HL-60 (cell line): Measurements from ENCODE around the gene ZNF518B.

Experiments used
- CTCF ChIP-seq: IDR thresholded peaks from one replicate; pipeline ENCODE4 v1.5.1; 2011; ENCODE audit warnings: low read length, control low read depth, inconsistent platforms; ENCODE audit not compliant: insufficient read depth
- GABPA ChIP-seq: IDR thresholded peaks from 2 replicates; pipeline ENCODE4 v1.6.1; 2012; ENCODE audit warnings: low read depth
- POLR2AphosphoS5 ChIP-seq: IDR thresholded peaks from 2 replicates; pipeline ENCODE4 v1.6.1; 2012; ENCODE audit warnings: low read depth
- REST ChIP-seq: IDR thresholded peaks from 2 replicates; pipeline ENCODE4 v1.6.1; 2012; ENCODE audit warnings: low read depth; ENCODE audit not compliant: insufficient replicate concordance
- SPI1 ChIP-seq: IDR thresholded peaks from 2 replicates; pipeline ENCODE4 v1.6.1; 2012; ENCODE audit warnings: low read depth, mild to moderate bottlenecking, borderline replicate concordance

GRCh38 chr4:10458177-10458576 is 951 bp upstream of the ZNF518B start:
- no peak for TF ChIP-seq CTCF
- no peak for TF ChIP-seq POLR2AphosphoS5
- no peak for TF ChIP-seq GABPA
- no peak for TF ChIP-seq REST
- TF ChIP-seq SPI1 = no peak
